ENCODE data around the gene NPAS3.

NPAS3 gene

DNA sequence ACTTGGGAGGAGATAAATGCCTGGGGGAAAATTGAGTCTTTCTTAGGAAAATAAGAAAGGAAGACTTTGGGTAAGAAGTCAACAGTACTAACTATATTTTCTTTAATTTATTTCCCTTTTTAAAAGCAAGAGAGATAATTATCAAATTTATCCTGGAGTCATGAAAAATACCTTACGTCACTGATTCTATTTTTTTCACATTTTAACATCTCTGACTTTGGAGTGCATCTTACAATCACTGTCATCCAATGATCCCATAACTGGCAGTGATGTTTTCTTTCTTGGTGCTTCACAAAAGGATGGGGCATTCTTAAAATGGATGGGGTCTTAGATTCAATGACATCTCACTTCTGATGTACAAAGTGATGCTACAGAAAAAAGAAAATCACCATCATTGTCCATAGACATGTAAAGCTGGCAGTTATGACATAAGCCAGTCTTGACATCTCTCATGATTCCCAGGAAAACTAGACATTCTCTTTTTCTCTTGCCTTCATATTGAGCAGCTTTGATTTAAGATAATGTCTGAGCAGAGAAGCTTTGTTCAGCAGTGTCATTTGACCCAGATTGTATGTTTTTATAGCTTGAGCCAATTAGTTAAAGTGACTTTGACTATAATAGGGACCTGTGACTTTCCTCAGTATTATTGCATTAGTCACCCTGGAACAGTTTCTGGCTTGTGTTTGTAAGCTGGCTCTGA lies 776.0 kb downstream of the NPAS3 start:
- DNase-seq (ENCODE audit: low read depth), result no peak

DNA sequence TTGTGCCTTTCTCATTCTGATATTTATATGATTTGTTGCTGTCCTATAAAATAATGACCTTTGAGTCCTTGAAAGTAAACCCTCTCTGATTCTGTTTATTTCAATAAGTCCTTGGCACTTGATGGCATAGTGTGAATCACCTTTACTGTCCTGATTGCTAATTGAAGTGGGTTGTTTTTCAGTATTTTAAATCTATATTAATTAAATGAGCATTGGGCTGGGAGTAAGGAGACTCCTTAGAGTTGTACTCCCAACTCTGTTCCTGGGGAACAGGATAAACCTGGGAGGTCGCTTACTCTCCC lies 776.5 kb downstream of the NPAS3 start:
- no peak for DNase-seq (ENCODE audit: low read depth)

DNA sequence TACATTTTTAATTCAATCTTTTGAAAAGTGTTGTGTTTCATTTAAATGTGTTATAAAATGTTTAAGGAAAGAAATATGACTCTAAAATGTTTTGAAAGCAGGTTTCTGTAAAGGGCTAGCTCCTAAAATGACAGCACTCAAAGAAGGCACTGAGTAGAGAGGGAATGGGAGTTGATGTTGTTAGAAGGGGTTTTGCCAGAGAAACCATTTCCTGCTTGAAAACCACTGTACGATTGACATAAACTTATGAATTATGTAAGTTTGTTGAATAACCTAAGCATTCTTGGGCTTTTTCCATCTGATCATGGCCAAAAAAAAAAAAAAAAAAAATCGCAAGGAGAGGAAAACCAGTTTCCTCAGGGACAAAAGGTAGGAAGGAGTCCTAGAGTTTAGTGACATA lies 778.2 kb downstream of the NPAS3 start:
- no peak for DNase-seq (ENCODE audit: low read depth)

DNA sequence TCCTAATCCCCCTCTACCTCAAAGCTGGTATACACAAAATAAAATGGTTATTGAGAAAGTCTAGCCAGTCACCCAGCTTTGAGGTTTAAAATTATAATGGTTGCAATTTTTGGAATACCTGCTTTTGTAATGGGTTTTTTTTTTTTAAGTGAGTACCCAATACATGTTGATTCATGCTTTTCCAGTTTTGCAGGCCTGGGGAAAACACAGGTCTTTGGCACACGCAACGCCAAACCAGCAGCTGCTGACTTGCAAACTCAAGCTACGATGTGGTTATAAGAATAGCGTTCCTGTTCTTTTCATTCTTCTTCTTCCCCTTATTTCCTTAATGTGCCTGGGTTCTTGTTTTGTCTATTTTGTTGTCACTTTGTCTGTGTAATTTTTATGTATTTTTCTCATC lies 779.2 kb downstream of the NPAS3 start:
- DNase-seq (ENCODE audit: low read depth), result no peak

DNA sequence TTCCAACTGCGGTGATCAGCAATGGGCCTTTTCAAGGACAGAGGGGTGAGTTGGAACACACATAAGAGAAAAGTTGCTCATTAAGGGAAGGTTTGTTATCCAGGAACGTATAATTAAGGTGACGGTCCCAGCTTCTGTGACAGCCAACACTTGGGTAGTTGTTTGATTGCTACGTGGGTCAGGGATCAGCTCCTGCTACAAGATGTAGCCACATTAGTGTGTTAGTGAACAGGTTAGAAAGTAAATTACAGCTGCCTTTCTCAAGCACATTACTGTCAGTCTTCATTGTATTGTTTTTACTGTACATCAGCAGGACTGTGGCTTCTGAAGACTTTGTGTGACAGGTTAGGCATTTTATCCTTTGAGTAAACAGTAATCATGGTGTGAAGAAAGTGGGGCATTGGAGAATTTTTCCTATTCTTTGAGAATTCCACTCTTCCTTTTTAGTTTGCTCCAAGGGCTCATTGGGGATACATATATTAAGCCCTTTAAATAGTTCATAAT lies 781.7 kb downstream of the NPAS3 start:
- no peak for DNase-seq (ENCODE audit: low read depth)

DNA sequence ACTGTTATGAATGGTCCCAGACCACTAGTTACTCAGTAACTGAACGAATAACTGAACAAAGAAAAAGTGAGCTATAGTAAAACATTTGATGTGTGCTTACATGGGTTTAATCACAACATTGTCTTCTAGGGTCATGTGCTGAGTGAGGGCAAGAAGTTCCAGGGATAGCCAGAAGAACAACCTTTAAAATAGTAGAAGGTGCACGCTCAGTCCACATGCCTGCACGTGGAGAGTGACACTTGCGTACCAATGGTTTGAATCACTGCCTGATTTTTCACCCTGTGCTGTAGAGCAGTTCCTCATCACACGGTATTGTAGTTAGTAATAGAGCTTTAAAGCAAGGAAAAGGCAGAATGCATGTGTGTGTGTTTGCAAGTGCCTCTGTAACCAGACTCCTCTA lies 788.0 kb downstream of the NPAS3 start:
- no peak for DNase-seq (ENCODE audit: low read depth)

DNA sequence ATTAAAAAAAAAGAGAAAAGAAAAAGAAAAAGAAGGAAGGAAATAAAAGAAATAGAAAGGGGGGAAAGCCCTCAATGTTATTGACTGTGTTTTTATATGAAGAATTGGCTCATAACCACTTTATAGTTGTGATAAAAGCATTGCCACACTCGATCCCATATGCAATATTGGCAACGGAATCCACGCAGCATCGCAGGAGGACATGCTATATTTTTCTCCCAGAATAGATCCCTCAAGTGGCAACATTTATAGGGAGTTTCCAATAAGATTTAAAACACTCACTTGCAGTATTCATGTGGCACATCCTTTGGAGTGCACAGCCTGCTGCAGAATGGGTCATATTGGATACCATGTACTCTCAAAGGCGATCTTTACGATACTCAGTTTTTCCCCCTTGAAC lies 788.9 kb downstream of the NPAS3 start:
- no peak for DNase-seq (ENCODE audit: low read depth)

DNA sequence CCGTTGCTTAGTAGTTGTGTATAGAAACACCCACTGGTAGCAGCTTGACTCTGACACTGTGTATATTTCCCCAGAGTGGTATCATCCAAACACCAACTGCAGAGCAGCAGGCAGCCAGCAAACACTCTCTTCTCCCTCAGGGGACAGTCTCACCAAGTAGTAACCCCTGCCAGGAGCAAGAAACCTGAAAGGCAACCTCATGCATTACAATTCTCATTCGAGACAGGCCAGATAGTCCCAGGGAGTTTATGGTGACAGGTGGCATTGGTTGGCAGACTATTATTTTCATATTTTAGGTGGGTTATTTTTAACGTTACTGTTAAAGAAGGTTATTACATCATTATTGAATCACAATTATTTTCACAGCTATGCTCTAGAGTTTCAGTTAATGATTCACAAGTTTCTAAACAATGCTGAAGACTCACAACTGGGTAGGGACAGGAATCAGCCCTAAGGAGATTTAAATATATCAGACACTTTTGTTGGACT lies 789.4 kb downstream of the NPAS3 start:
- DNase-seq (ENCODE audit: low read depth), result no peak

DNA sequence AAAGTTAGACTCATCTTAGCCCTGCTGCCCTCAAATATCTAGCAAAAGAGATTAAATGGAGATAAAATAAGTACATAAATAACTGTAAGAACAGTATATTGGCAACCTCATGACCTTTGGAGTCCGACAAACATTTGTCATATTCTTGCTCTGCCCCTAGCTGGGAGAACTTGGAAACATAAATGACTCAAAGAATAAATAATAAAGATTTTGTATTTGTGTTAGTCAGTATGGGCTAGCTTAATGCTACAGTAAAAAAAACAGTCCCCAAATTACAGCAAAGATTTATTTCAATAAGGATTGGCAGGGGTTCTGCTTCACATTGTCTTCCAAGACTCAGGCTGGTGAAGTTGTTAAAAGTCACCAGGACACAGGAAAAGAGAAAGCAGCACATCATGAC lies 791.5 kb downstream of the NPAS3 start:
- DNase-seq (ENCODE audit: low read depth), result no peak

DNA sequence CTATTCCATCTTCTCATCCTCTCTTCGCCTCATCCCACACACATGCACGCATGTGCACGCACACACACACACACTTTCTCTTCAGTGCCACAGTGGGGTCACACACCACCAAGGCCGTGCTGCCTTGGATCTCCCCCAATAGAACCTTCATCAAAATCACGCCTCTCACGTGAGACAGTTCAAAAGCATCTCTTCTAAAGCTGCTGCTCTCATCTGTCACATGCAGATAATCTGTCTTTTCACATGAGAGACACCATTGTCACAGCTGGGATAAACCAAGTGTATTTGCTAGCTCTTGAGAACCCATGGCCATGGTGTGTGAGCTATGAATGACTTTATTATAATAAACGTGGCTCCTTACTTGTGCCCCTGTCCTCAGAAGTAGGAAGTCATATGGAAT lies 793.5 kb downstream of the NPAS3 start:
- DNase-seq (ENCODE audit: low read depth), result no peak

DNA sequence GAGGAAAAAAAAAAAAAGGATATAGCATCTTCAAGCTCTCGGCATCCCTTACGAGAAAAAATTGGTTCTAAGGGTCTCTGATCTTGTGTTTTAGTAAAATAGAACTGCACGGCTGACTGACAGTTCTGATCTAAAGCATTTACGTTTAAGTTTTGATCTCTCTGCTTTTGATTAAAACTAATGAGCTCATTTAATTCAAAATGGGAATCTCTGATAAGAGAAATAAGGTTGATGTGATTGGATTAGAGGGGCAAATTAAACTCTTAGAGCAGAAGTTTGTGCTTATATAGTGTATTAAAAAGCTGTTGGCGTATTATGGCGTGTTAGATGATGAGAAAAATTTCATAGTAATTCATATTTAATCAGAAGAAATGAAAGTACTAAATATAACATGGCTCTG lies 794.6 kb downstream of the NPAS3 start:
- no peak for DNase-seq (ENCODE audit: low read depth)

DNA sequence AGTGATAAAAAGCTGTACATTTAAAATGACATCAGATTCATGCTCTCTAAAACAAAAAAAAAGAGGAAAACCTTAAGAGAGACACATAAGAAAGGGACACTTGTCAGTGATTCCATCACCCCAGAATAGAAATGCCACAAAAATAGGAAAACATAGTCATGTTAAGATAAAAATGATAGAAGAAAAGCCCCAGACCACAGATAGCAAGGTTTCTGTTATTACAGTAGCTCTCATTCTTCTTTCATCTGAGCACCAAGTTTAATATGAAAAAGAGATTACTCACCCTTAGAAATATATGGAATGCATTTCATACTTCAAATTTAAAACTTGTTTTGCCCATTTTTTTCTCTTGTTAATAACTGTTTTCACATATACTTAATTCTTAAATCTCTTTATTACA lies 795.0 kb downstream of the NPAS3 start:
- no peak for DNase-seq (ENCODE audit: low read depth)

DNA sequence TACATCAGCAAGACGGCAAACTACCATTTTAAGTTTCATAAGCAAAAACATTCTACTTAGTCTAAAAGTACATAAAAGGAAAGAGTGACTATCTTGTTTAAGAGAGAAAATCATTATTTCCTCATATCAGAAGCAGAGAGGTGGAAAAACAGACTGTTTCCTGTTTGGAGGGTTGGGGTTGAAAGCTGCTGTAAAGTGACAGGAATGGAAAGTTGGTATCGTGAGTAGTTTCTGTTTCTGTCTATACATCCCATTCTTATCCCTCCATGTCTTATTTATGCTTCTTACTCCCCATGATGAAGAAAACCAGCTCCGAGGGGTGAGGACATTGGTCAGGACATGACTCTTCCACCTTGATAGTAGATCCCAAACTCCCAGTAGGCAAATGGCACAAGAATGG lies 795.7 kb downstream of the NPAS3 start:
- DNase-seq (ENCODE audit: low read depth), result no peak

DNA sequence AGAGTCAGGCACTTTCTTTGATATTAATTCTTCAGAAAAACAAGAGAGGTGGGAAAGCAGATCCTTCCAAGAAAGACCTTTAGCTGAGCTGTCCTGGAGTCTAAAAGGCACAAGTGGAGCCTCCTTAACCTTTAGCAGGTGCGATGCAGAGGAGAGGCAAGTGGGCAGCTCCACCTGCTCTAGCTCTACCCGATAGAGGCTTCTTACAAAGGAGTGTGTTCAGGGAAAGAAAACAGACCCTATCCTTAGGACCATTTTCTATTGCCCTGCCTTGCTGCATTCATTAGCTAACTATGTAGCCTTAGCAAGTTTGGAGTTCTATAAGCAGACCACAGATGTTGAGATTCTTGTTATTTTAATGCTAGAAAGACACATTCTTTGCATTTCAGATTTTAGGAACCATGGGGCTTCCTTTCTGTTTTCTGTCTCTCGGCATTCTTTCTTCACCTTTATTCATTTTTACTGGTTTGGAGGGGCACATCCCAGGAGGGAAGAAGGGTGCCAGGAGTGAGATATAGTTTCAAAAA lies 797.7 kb downstream of the NPAS3 start:
- no peak for DNase-seq (ENCODE audit: low read depth)

DNA sequence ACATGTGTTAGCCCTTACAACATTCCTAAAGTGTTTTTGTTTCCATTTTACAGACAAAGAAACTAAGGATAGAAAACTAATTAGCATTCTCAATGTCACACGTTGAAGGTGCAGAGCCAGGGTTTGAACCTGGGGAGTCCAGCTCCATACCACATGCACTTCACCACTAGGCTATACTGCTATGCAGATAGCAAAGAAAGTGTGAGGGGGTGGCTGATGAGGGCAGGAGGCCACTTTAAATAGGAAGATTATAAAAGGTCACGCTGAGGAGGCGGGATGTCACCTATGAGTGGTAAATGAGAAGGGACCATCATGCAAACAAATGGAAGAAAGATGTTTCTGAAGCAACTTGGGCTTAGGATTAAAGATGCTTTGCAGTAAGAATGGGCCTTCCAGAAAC lies 798.3 kb downstream of the NPAS3 start:
- no peak for DNase-seq (ENCODE audit: low read depth)

DNA sequence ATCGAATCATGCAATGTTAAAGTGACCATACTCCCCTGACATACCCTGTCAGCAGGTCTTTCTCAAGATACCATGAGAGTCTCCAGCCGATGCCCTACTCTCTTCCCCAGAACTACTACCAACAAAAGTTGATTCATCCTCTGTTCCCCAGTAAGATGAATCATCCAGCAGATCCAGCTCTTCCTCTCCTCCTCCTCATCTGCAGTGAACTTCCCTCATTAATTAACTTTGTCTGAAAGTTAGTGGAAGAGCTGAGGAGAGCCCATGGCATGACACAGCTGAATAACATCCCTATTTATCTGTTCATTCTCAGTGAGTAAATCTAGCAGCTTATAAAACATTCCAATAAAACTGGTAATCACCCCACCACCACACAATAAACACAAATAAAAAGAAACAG lies 798.8 kb downstream of the NPAS3 start:
- no peak for DNase-seq (ENCODE audit: low read depth)

DNA sequence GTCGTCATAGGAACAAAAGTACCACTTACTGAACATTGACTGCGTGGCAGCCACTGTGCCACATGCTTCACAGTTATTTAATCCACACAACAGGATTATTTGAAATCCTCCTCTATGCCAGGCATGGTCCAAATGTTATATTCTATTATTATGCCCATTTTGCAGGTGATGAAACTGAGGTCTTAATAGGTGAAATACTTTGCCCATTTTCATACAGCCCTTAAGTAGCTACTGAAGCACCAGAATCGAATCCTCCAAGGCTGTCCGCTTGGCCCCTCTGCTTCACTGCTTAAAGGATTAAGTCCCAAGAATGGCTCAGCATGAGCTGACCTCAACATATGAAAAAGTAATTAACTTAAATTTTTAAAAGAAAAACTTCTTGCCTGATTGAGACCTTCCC lies 799.4 kb downstream of the NPAS3 start:
- no peak for DNase-seq (ENCODE audit: low read depth)

DNA sequence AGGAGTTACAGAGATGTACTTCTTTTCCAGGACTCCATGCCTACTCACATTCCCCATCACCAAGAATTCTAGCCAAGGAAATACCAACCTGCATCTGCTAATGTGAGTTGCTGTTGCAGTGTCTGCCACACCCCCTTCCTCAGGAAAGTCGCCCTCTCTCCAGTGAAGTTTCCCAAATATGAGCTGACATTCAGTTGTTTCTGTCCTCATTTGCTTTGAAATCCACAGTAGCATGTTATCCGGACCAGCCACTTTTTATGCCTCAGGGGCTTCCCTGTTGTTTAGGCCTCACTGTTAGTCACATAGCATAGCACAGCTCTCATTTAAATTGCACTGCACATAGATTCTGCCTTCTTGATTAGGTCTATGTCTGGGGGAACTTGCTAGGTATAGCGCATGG lies 799.8 kb downstream of the NPAS3 start:
- no peak for DNase-seq (ENCODE audit: low read depth)

DNA sequence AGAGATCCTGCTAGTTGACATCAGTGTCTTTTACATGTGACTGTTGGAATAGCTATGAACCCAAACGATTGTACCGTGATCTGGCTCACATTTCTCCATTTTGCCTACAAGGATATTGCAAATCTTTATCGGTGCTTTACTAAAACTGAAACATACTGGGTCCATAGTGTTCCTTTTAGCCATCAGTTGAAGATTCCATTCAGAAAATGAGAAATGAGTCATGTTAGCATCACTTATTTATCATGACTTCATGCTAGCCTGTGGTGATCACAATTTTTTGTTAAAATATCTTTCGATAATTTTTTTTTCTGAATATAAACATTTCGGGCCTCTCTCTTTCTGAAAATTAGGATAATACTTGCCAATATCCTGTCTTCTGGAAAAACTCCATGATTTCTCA lies 801.9 kb downstream of the NPAS3 start:
- DNase-seq (ENCODE audit: low read depth), result no peak

DNA sequence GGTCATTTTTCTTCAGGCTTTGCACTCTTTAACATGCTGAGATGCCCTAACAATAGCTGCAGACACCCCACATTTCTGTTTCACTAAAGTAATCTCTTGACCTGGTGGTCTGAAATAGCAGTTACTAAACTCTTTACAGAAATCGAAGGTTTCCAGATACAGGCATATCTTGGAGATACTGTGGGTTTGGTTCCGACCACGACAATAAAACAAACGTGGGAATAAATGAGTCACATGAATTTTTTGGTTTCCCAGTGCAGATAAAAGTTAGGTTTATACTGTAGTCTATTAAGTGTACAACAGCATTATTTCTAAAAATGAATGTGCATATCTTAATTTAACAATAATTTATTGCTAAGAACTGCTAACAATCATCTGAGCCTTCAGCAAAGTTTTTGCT lies 803.5 kb downstream of the NPAS3 start:
- no peak for DNase-seq (ENCODE audit: low read depth)

DNA sequence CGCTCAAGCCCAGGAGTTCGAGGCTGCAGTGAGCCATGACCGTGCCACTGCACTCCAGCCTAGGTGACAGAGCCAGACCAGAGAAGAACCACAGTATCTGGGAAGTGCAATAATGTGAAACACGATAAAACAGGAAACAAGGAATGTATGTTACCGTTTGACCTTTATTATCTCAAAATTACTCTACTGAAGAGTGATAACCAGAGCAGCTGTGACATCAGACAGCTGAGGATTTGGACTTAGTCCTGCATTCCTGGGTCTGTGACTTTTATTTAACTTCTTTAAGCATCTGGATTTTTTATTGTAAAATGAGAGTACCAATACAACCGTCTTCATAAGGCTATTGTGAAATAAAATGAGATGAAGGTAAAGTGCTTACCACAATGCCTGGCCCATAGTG lies 806.5 kb downstream of the NPAS3 start:
- no peak for DNase-seq (ENCODE audit: low read depth)

DNA sequence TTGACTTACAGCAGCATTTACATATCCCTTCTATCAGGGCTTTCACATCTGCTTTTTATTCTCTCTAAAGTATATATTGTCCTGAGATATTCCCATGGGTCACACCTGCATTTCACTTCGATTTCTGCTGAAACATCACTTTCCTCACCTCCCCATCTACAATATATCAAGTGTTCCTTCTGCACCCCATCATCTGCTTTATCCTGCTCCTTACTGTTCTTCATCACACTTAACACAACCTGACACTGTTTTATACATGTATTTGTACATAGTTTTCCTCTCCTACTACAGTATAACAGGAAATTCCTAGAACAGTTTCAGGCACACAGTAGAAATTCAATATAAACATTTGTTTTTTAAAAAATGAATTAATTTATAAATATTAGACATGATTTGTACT lies 809.1 kb downstream of the NPAS3 start:
- DNase-seq (ENCODE audit: low read depth), result no peak

DNA sequence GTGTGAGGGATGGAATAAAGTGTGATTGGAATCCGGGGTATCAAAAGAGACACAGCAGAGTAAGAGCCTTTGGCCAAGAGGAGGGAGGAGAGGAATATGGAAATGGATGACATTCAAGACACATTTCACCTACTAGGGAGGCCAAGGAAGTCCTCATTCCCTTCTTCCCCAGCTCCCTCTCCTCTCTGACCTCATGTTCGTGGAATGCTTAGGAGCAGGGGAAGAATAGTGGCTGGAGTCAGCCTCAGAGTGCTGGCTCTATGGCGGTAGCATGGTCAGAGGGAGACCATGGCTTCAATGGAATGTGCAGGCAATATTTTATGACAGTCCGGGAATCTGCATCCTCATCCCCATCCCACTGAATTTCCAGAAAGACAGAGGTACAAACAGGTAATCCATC lies 815.6 kb downstream of the NPAS3 start:
- no peak for DNase-seq (ENCODE audit: low read depth)

DNA sequence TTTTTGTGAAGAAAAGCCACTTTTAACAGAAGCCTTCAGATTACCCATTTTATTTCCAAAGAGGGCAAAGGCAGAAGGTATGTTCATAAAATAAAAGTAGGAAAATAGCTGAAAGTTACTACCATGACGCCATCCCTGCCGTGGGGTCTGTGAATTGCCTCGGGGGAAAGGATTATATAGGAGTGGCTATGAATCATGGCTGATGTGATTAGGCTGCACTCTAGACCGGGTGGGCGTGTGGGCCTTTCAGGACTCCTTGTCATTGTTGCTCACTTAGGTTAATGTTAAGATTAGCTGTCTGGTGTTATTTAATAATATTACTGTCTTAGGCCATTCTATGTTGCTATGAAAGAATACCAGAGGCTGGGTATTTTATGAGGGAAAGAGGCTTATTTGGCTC lies 816.7 kb downstream of the NPAS3 start:
- no peak for DNase-seq (ENCODE audit: low read depth)
